Keratinocyte (primary cell): ENCODE results near the gene TNIP1. TPM values are rescaled to one million over a fixed set of nuclear protein-coding genes. Genes with fewer than 3 reads are reported as not detected.

Experiments
- DNase-seq: peaks from one replicate; pipeline ENCODE4 v3.0.0-alpha.2; 2011; ENCODE audit warnings: low read depth, missing footprints, low spot score
- FAIRE-seq: peaks from 2 replicates; lab custom pipeline; 2011; peaks lifted over from hg19 to GRCh38; lab: Jason Lieb, UNC
- H2AFZ ChIP-seq: 2 replicates; pipeline ENCODE4 v1.6.0; 2012; ENCODE audit warnings: low read length, control low read depth, inconsistent platforms; ENCODE audit not compliant: control insufficient read depth
- H3K27ac ChIP-seq: 2 replicates; pipeline ENCODE4 v1.5.1; 2011; ENCODE audit warnings: low read length; ENCODE audit not compliant: control insufficient read depth, insufficient read depth
- H3K27me3 ChIP-seq: 3 replicates; pipeline ENCODE4 v1.6.0; 2011; ENCODE audit warnings: low read length; ENCODE audit not compliant: control insufficient read depth, insufficient read depth; ENCODE audit errors: extremely low read depth
- H3K36me3 ChIP-seq, 2 experiments: 2 replicates in 1 of 2; 3 replicates in 1 of 2; pipeline ENCODE4 v1.5.1; 2011; ENCODE audit warnings: low read length in 2 of 2, mild to moderate bottlenecking in 1 of 2; ENCODE audit not compliant: control insufficient read depth in 2 of 2, insufficient read depth in 2 of 2; ENCODE audit errors: extremely low read depth in 1 of 2
- H3K4me1 ChIP-seq: 3 replicates; pipeline ENCODE4 v1.5.1; 2011; ENCODE audit warnings: low read length; ENCODE audit not compliant: control insufficient read depth, insufficient read depth; ENCODE audit errors: extremely low read depth
- H3K4me2 ChIP-seq: 3 replicates; pipeline ENCODE4 v1.6.0; 2011; ENCODE audit warnings: low read depth, low read length; ENCODE audit not compliant: control insufficient read depth, insufficient read depth; ENCODE audit errors: extremely low read depth
- H3K4me3 ChIP-seq, 3 experiments: fragments of 200-600 bp in 1 of 3; sonication (generic) in 1 of 3; 2 replicates in 2 of 3; 3 replicates in 1 of 3; pipeline ENCODE4 v1.5.1; 2011 to 2016; ENCODE audit warnings: low read length in 3 of 3, mild to moderate bottlenecking in 3 of 3, control low read depth in 2 of 3, inconsistent platforms in 1 of 3, low read depth in 1 of 3, mixed read lengths in 1 of 3, mixed run types in 1 of 3, moderate library complexity in 1 of 3; ENCODE audit not compliant: control insufficient read depth in 2 of 3, insufficient read depth in 2 of 3; ENCODE audit errors: extremely low read depth in 1 of 3
- H3K79me2 ChIP-seq: 2 replicates; pipeline ENCODE4 v1.6.0; 2012; ENCODE audit warnings: low read length; ENCODE audit not compliant: control insufficient read depth, insufficient read depth
- H3K9ac ChIP-seq: 3 replicates; pipeline ENCODE4 v1.6.0; 2011; ENCODE audit warnings: low read length; ENCODE audit not compliant: control insufficient read depth, insufficient read depth; ENCODE audit errors: extremely low read depth
- H3K9me1 ChIP-seq: 3 replicates; pipeline ENCODE4 v1.6.0; 2011; ENCODE audit warnings: low read length; ENCODE audit not compliant: control insufficient read depth, insufficient read depth; ENCODE audit errors: extremely low read depth
- H3K9me3 ChIP-seq: 2 replicates; pipeline ENCODE4 v1.5.1; 2012; ENCODE audit warnings: low read depth, low read length; ENCODE audit not compliant: control insufficient read depth
- H4K20me1 ChIP-seq: 3 replicates; pipeline ENCODE4 v1.6.0; 2011; ENCODE audit warnings: low read length; ENCODE audit not compliant: control insufficient read depth, insufficient read depth; ENCODE audit errors: extremely low read depth
- CTCF ChIP-seq, 3 experiments: IDR thresholded peaks in 1 of 3; conservative IDR thresholded peaks in 1 of 3; optimal IDR thresholded peaks in 1 of 3; 2 replicates in 2 of 3; 3 replicates in 1 of 3; pipeline versions ENCODE3 to v1.5.1; 2011; ENCODE audit warnings: low read length in 3 of 3, mild to moderate bottlenecking in 3 of 3, moderate library complexity in 2 of 3, control low read depth in 1 of 3, inconsistent platforms in 1 of 3; ENCODE audit not compliant: insufficient read depth in 2 of 3; ENCODE audit errors: extremely low read depth in 1 of 3
- EZH2 ChIP-seq: IDR thresholded peaks from one replicate; pipeline ENCODE4 v1.6.1; 2012; ENCODE audit warnings: inconsistent platforms, mild to moderate bottlenecking, low read length, moderate library complexity
- dilution Hi-C: fragments of 300-500 bp; cut with MboI; formaldehyde crosslinking; loops from one replicate; pipeline ENCODE4 v1.7.0; 2020; ENCODE audit warnings: low sequenced_read_pairs; ENCODE audit not compliant: extremely low pct_ligation_motif_present
- polyA plus RNA-seq, 5 experiments: library from polyadenylated mRNA; depleted of rRNA in 3 of 5; stranded (reverse) in 3 of 5; stranded (forward) in 1 of 5; unstranded in 1 of 5; fragments of >200 nt; gene quantifications; 1 replicate in 1 of 5; 2 replicates in 3 of 5; 3 replicates in 1 of 5; pipeline versions ENCODE4 v1.2.1 to v1.2.3, GENCODE V29; 2011 to 2012; ENCODE audit warnings: missing spikeins in 2 of 5, low read depth in 1 of 5, low replicate concordance in 1 of 5

Gene TNIP1
- polyA plus RNA-seq, 1 donor (not counting 4 experiments of a cell fraction or from before 2014, with no cell fraction given): 47.9 TPM

GRCh38 chr5:151126199-151126645, 45.4 kb upstream of the TNIP1 start:
- Histone ChIP-seq H3K4me2 (no peak overlapping the region), H3K27me3 (no peaks in the 10 kb centered on the region), H3K4me3 (no peak overlapping the region), H3K79me2 (no peaks in the 10 kb centered on the region), H3K36me3 (no peaks in the 10 kb centered on the region), H3K9ac (no peak overlapping the region), H2AFZ (no peak overlapping the region), H3K9me1 (no peaks in the 10 kb centered on the region), H4K20me1 (no peaks in the 10 kb centered on the region), H3K4me1 (no peaks in the 10 kb centered on the region), H3K27ac (no peak overlapping the region), H3K9me3 (no peaks in the 10 kb centered on the region)
- no peak for FAIRE-seq
- DNase-seq: no peak
- TF ChIP-seq CTCF (optimal IDR thresholded peaks at IDR 0.05 in 1 of 3, IDR thresholded peaks at IDR 0.05 in 1 of 3, conservative IDR thresholded peaks at IDR 0.05 in 1 of 3; ENCODE audit: extremely low read depth in 1 of 3, insufficient read depth in 2 of 3, low read length in 3 of 3) (peak; percentile 76 to 92 (median 92)), EZH2 (no peak)
- dilution Hi-C loops: no loop called here

GRCh38 chr5:151125421-151125820, 44.6 kb upstream of the TNIP1 start:
- no peaks in the 10 kb centered on the region for H4K20me1 ChIP-seq

More at GRCh38 chr5:151125421-151125820, 44.6 kb upstream of the TNIP1 start:
- Histone ChIP-seq H3K9me3 (no peaks in the 10 kb centered on the region), H3K9ac (no peak overlapping the region), H2AFZ (no peak overlapping the region), H3K36me3 (no peaks in the 10 kb centered on the region), H3K4me2 (no peak overlapping the region), H3K4me1 (no peaks in the 10 kb centered on the region), H3K4me3 (no peak overlapping the region), H3K27ac (no peak overlapping the region), H3K27me3 (no peaks in the 10 kb centered on the region), H3K79me2 (no peaks in the 10 kb centered on the region), H3K9me1 (no peaks in the 10 kb centered on the region)
- FAIRE-seq (no peak), DNase-seq (no peak)
- no peak for TF ChIP-seq EZH2
- no peak for TF ChIP-seq CTCF (optimal IDR thresholded peaks at IDR 0.05 in 1 of 3, IDR thresholded peaks at IDR 0.05 in 1 of 3, conservative IDR thresholded peaks at IDR 0.05 in 1 of 3; ENCODE audit: extremely low read depth in 1 of 3, insufficient read depth in 2 of 3, low read length in 3 of 3)
- dilution Hi-C loops: no loop called here
